ENCODE data around the gene RIMS4. TPM values are rescaled to one million over a fixed set of nuclear protein-coding genes. Genes with fewer than 3 reads are reported as not detected.

RIMS4 gene
- total RNA-seq, 4 donors from 2014 or later: 2.8 to 13.8 (median 7.9) TPM

GRCh38 chr20:44723798-44724362 is 86.5 kb downstream of the RIMS4 start:
- no peak overlapping the region for H3K27ac ChIP-seq
- DNase-seq: no peak
- intact Hi-C loops (cut with DNase I): no loop called here
- H3K27me3 ChIP-seq: no peaks in the 10 kb centered on the region
- no peak overlapping the region for H3K4me3 ChIP-seq (replicated peaks in 1 of 3)
- peaks cover 4 to 22% of the 10 kb centered on the region in 2 donors for H3K4me1 ChIP-seq
- 93 to 94% methylated on average over 9 of the region's 9 CpGs for WGBS, 2 donors
- no peaks in the 10 kb centered on the region for H3K36me3 ChIP-seq
- TF ChIP-seq POLR2A (IDR thresholded peaks at IDR 0.05) (no peak), CTCF (IDR thresholded peaks at IDR 0.05) (no peak)
- H3K9me3 ChIP-seq: no peaks in the 10 kb centered on the region

GRCh38 chr20:44723391-44723790 is 87.0 kb downstream of the RIMS4 start:
- 87 to 92% methylated on average over 7 of the region's 7 CpGs for WGBS, 2 donors
- no peak for TF ChIP-seq POLR2A (IDR thresholded peaks at IDR 0.05)
- no peak for TF ChIP-seq CTCF (IDR thresholded peaks at IDR 0.05)
- Histone ChIP-seq H3K27ac (no peak overlapping the region), H3K36me3 (no peaks in the 10 kb centered on the region), H3K27me3 (no peaks in the 10 kb centered on the region), H3K9me3 (no peaks in the 10 kb centered on the region), H3K4me1 (peaks cover 4 to 18% of the 10 kb centered on the region in 2 donors), H3K4me3 (replicated peaks in 1 of 3) (no peak overlapping the region)
- no peak for DNase-seq
- intact Hi-C loops (cut with DNase I): no loop called here

GRCh38 chr20:44722990-44723389 is 87.4 kb downstream of the RIMS4 start:
- no peak overlapping the region for H3K4me3 ChIP-seq (replicated peaks in 1 of 3)
- H3K36me3 ChIP-seq: no peaks in the 10 kb centered on the region
- intact Hi-C loops (cut with DNase I): no loop called here
- WGBS, 2 donors: 95 to 97% methylated on average over 2 of the region's 2 CpGs
- DNase-seq: no peak
- no peaks in the 10 kb centered on the region for H3K9me3 ChIP-seq
- TF ChIP-seq CTCF (IDR thresholded peaks at IDR 0.05): no peak
- TF ChIP-seq POLR2A (IDR thresholded peaks at IDR 0.05): no peak
- H3K27ac ChIP-seq: no peak overlapping the region
- H3K27me3 ChIP-seq: no peaks in the 10 kb centered on the region
- H3K4me1 ChIP-seq: peaks cover 4 to 18% of the 10 kb centered on the region in 2 donors

GRCh38 chr20:44721785-44722054 is 88.6 kb downstream of the RIMS4 start:
- intact Hi-C loops (cut with DNase I): no loop called here
- Histone ChIP-seq H3K9me3 (no peaks in the 10 kb centered on the region), H3K27me3 (no peaks in the 10 kb centered on the region), H3K4me1 (peaks cover 4 to 18% of the 10 kb centered on the region in 2 donors), H3K36me3 (no peaks in the 10 kb centered on the region), H3K27ac (peak overlapping the region in 1 of 3 donors; percentile 30), H3K4me3 (replicated peaks in 1 of 3) (no peak overlapping the region)
- 94 to 95% methylated on average over 1 of the region's 1 CpG for WGBS, 2 donors
- no peak for DNase-seq
- TF ChIP-seq CTCF (IDR thresholded peaks at IDR 0.05) (no peak), POLR2A (IDR thresholded peaks at IDR 0.05) (no peak)

- H3K9me3 ChIP-seq: no peaks in the 10 kb centered on the region
- no peak for DNase-seq
- TF ChIP-seq POLR2A (IDR thresholded peaks at IDR 0.05) (no peak), CTCF (IDR thresholded peaks at IDR 0.05) (no peak)
- 55 to 70% methylated on average over 11 of the region's 11 CpGs for whole genome bisulfite sequencing, 2 donors
- H3K36me3 ChIP-seq: no peaks in the 10 kb centered on the region
- peaks cover 4 to 18% of the 10 kb centered on the region in 2 donors for H3K4me1 ChIP-seq
- H3K27me3 ChIP-seq: no peaks in the 10 kb centered on the region
- intact Hi-C loops (cut with DNase I): no loop called here
- no peak overlapping the region for H3K4me3 ChIP-seq (replicated peaks in 1 of 3)
- peak overlapping the region; percentile 4 to 71 (median 49) for H3K27ac ChIP-seq
These were observed 89.2 kb downstream of the RIMS4 start for GRCh38 chr20:44720997-44721784.

Measured in thyroid gland (tissue), 4 donors.